ENCODE data around the gene ACHE. TPM values are rescaled to one million over a fixed set of nuclear protein-coding genes. Genes with fewer than 3 reads are reported as not detected.

ACHE gene
- total RNA-seq, 8 experiments from 2014 or later, result 1.3 to 64.5 (median 13.4) TPM

GRCh38 chr7:100887516-100888290 is 8.0 kb downstream of the ACHE start:
- WGBS, 10 experiments, result 61 to 90% (median 68%) methylated on average over 2 to 3 of the region's 21 CpGs; no CpG with 5 or more reads in 6 of the 10 experiments
- ATAC-seq (replicated peaks in 6 of 8), result no peak
- no peak overlapping the region for H3K4me3 ChIP-seq
- no peak overlapping the region for H3K27ac ChIP-seq
- H3K4me1 ChIP-seq (replicated peaks in 1 of 2), result peaks cover 24 to 25% of the 10 kb centered on the region in 2 donors
- in situ Hi-C loops (cut with MboI; ENCODE audit: low pct_unique_long_range_greater_than_20kb in 2 of 9, low sequenced_read_pairs in 9 of 9, unreplicated experiment in 9 of 9), result loop anchor here in 2 of 9 experiments (25.0 kb wide), 3 partner anchors 175 to 400 kb away; partner anchors contain the start of gene NAT16 (in 1 of the 2)

GRCh38 chr7:100886936-100887515 is 8.7 kb downstream of the ACHE start:
- WGBS, 10 experiments, result 70 to 100% (median 93%) methylated on average over 3 to 13 of the region's 25 CpGs; no CpG with 5 or more reads in 7 of the 10 experiments
- ATAC-seq (replicated peaks in 6 of 8), result no peak
- H3K4me3 ChIP-seq, result no peak overlapping the region
- no peak overlapping the region for H3K27ac ChIP-seq
- H3K4me1 ChIP-seq (replicated peaks in 1 of 2), result peaks cover 24 to 25% of the 10 kb centered on the region in 2 donors
- in situ Hi-C loops (cut with MboI; ENCODE audit: low pct_unique_long_range_greater_than_20kb in 2 of 9, low sequenced_read_pairs in 9 of 9, unreplicated experiment in 9 of 9), result loop anchor here in 2 of 9 experiments (25.0 kb wide), 3 partner anchors 175 to 400 kb away; partner anchors contain the start of gene NAT16 (in 1 of the 2)

DNA sequence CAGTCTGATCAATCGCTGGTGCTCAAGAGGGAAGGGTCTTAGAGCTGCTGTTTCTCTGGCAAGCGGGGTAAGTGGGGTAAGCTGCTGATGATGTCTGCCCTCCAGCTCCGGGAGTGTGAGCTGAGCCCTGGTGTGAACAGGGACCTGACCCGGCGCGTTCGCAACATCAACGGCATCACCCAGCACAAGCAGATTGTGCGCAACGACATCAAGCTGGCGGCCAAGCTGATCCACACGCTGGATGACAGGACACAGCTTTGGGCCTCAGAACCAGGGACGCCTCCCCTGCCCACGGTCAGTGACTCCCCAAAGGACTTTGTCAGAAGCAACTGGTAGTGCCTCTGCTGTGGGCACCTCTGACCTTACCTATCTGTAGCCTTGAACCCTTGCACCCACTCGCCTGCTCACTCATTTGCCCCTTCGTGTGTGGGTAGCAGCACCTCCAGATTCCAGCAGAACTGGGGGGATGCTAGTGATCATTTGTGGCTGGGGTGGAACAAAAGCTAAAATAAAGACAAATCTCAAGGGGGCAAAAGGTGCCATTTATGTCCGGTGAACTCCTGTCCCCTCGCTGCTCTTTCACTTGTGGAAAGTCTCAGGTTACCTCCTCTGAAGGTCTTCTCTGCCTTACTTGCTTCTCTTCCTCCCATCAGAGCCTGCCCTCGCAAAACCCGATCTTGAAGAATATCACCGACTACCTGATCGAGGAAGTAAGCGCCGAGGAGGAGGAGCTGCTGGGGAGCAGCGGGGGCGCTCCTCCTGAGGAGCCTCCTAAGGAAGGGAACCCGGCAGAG is 9.3 kb downstream of the ACHE start:
- in situ Hi-C loops (cut with MboI; ENCODE audit: low pct_unique_long_range_greater_than_20kb in 2 of 9, low sequenced_read_pairs in 9 of 9, unreplicated experiment in 9 of 9), result loop anchor here in 2 of 9 experiments (25.0 kb wide), 3 partner anchors 176 to 401 kb away; partner anchors contain the start of gene NAT16 (in 1 of the 2)
- Histone ChIP-seq H3K4me3 (no peak overlapping the region), H3K4me1 (replicated peaks in 1 of 2) (peaks cover 22 to 23% of the 10 kb centered on the region in 2 donors), H3K27ac (no peak overlapping the region)
- 50 to 100% (median 95%) methylated on average over 1 to 13 of the region's 27 CpGs; no CpG with 5 or more reads in 4 of the 10 experiments for WGBS, 10 experiments
- no peak for ATAC-seq (replicated peaks in 6 of 8)

DNA sequence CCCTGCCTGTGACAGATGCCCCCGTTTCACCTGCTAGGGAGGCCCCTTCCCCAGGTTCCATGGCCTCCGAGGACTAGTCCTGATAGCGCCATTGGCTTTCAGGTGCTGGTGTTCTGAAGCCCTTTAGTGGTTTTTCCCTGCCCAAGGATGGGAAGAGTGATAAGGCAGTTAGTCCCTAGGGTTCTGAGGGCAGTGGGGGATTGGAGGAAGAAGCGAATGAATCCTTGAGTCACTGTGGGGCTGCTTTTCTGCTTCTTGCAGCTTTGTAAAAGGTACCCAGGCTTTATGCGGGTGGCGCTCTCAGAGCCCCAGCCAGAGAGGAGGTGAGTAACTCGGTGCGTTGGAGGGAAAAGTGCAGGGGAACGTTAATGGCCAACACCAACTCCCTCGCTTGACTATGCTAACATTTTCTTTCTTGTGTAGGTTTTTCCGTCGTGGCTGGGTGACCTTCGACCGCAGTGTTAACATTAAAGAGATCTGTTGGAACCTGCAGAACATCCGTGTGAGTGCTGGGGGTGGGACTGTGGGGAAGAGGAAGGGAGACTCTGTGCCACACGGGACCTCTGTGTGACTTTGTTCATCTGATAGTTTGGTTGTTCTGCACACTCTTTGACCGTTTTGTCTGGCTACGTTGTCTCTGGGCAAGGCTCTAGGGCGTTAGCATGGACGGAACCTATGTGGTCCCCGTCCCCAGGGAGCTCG is 10.1 kb downstream of the ACHE start:
- no peak for ATAC-seq (replicated peaks in 6 of 8)
- H3K27ac ChIP-seq, result no peak overlapping the region
- no peak overlapping the region for H3K4me3 ChIP-seq
- 70 to 100% (median 86%) methylated on average over 1 to 12 of the region's 22 CpGs; no CpG with 5 or more reads in 1 of the 10 experiments for WGBS, 10 experiments
- in situ Hi-C loops (cut with MboI; ENCODE audit: low pct_unique_long_range_greater_than_20kb in 2 of 9, low sequenced_read_pairs in 9 of 9, unreplicated experiment in 9 of 9), result loop anchor here in 2 of 9 experiments (25.0 kb wide), 3 partner anchors 177 to 402 kb away; partner anchors contain the start of gene NAT16 (in 1 of the 2)
- peaks cover 14 to 16% of the 10 kb centered on the region in 2 donors for H3K4me1 ChIP-seq (replicated peaks in 1 of 2)

DNA sequence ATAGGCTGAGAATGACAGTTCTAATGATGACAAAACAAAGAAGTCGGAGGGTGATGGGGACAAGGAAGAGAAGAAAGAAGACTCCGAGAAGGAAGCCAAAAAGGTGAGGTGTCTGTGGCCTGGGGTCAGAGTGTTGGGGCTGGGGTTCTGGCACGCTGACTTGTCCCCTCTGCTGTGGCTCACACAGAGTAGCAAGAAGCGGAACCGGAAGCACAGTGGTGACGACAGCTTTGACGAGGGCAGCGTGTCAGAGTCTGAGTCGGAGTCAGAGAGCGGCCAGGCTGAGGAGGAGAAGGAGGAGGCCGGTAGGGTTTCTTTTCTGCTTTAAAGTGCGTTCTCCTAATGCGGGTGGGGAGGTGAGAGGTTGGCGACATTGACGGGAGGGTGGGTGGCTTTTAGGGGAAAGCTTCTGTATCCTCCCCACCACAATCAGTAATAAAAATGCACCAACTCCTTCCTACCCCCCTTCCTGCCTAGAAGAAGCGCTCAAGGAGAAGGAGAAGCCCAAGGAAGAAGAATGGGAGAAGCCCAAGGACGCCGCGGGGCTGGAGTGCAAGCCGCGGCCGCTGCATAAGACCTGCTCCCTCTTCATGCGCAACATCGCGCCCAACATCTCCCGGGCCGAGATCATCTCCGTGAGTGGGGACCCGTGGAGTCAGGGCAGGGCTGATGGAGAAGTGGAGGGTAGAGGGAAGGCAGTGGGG is 10.8 kb downstream of the ACHE start:
- ATAC-seq (replicated peaks in 6 of 8), result no peak
- 74 to 100% (median 97%) methylated on average over 2 to 13 of the region's 29 CpGs; no CpG with 5 or more reads in 4 of the 10 experiments for WGBS, 10 experiments
- H3K4me1 ChIP-seq (replicated peaks in 1 of 2), result peaks cover 12 to 13% of the 10 kb centered on the region in 2 donors
- H3K4me3 ChIP-seq, result no peak overlapping the region
- in situ Hi-C loops (cut with MboI; ENCODE audit: low pct_unique_long_range_greater_than_20kb in 2 of 9, low sequenced_read_pairs in 9 of 9, unreplicated experiment in 9 of 9), result loop anchor here in 2 of 9 experiments (25.0 kb wide), 3 partner anchors 177 to 402 kb away; partner anchors contain the start of gene NAT16 (in 1 of the 2)
- H3K27ac ChIP-seq, result no peak overlapping the region

DNA sequence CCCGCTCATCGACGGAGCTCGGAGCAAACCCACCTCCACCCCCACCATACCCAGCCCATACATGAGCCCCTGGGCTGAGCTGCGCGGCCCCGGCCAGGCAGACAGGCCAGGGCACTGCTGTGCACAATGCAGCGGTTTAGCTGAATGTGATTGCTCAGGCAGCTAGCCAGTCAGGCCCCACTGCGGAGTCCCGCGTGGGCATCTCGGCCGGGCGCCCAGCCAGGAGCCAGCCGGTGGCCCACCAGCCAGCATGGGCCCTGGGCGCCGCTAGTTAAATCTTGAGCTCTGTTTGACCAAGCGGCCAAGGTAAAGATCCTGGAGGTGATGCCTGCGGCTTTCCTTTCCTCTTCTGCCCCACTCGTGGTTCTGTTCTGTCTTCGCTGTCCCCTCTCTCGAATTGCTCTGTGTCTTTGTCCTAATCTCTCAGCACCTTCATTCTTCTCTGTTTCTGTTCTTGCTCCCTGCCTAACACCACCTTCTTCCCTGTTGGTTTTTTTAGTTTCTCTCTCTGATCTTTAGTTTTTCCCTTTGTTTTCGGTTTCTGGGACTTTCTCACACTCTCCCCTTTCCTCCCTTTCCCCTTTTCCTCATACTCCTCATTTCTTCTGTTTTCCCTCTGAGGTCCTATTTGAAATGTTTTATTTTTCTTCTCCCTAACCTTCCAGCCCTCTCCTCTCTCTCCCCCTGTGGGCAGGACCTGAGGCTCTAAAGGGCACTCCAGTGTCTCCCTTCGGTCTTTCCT is 12.7 kb downstream of the ACHE start:
- Histone ChIP-seq H3K4me1 (replicated peaks in 1 of 2) (peaks cover 1 to 3% of the 10 kb centered on the region in 2 donors), H3K4me3 (no peak overlapping the region), H3K27ac (no peak overlapping the region)
- no peak for ATAC-seq (replicated peaks in 6 of 8)
- in situ Hi-C loops (cut with MboI; ENCODE audit: low pct_unique_long_range_greater_than_20kb in 2 of 9, low sequenced_read_pairs in 9 of 9, unreplicated experiment in 9 of 9), result loop anchor here in 2 of 9 experiments (25.0 kb wide), 3 partner anchors 179 to 404 kb away; partner anchors contain the start of gene NAT16 (in 1 of the 2)
- WGBS, 10 experiments, result 64 to 100% (median 92%) methylated on average over 1 to 9 of the region's 24 CpGs; no CpG with 5 or more reads in 1 of the 10 experiments

DNA sequence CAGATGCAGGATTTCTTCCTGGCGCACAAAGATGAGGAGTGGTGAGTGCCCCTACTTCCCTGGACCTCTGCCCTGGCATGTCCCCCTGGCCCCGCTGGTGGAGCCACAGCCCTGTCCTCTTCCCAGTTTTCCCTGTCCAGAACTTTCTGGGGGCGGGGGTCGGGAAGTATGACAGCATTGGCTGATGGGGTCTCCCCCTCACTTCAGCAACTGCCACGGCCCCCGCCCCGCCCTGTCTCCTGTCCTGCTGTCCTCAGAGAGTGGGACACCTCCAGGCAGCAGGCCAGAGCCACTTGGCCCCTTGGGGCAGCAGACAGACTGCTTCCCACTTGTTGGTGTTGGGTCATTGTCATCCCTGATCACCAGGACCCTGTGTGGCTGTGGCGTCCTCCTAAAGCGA is 13.5 kb downstream of the ACHE start:
- in situ Hi-C loops (cut with MboI; ENCODE audit: low pct_unique_long_range_greater_than_20kb in 2 of 9, low sequenced_read_pairs in 9 of 9, unreplicated experiment in 9 of 9), result loop anchor here in 2 of 9 experiments (25.0 kb wide), 3 partner anchors 180 to 405 kb away; partner anchors contain the start of gene NAT16 (in 1 of the 2)
- Histone ChIP-seq H3K4me1 (replicated peaks in 1 of 2) (peaks cover 0 to 2% of the 10 kb centered on the region in 2 donors), H3K4me3 (no peak overlapping the region), H3K27ac (no peak overlapping the region)
- ATAC-seq (replicated peaks in 6 of 8), result peak in 2 of 8 experiments; percentile 4 to 10
- WGBS, 10 experiments, result 93 to 100% (median 100%) methylated on average over 1 to 5 of the region's 9 CpGs; no CpG with 5 or more reads in 5 of the 10 experiments

- in situ Hi-C loops (cut with MboI; ENCODE audit: low pct_unique_long_range_greater_than_20kb in 2 of 9, low sequenced_read_pairs in 9 of 9, unreplicated experiment in 9 of 9), result loop anchor here in 2 of 9 experiments (25.0 kb wide), 3 partner anchors 181 to 406 kb away; partner anchors contain the start of gene NAT16 (in 1 of the 2)
- no peak for ATAC-seq (replicated peaks in 6 of 8)
- Histone ChIP-seq H3K4me1 (replicated peaks in 1 of 2) (peaks cover 11 to 12% of the 10 kb centered on the region in 2 donors), H3K4me3 (no peak overlapping the region), H3K27ac (no peak overlapping the region)
- WGBS, 10 experiments, result 80 to 100% (median 94%) methylated on average over 1 to 19 of the region's 20 CpGs; no CpG with 5 or more reads in 5 of the 10 experiments
Observed at GRCh38 chr7:100881136-100881535, 14.6 kb downstream of the ACHE start.

DNA sequence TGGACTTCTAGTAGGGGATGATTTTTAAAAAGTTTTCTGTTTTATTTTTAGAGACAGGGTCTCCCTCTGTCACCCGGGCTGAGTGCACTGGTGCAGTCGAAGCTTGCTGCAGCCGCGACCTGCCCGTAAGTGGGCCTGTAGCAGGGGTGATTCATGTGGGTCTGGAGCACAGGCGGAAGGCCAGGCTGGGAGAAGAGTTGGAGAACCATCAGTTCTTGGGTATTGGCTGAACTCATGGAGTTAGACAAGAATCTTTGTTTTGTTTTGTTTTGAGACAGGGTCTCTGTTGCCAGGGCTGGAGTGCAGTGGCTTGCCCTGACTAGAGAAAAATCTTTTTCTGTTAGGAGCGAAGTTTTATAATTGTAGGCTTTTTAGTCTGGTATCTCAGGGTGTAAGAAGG is 15.0 kb downstream of the ACHE start:
- in situ Hi-C loops (cut with MboI; ENCODE audit: low pct_unique_long_range_greater_than_20kb in 2 of 9, low sequenced_read_pairs in 9 of 9, unreplicated experiment in 9 of 9), result loop anchor here in 2 of 9 experiments (25.0 kb wide), 3 partner anchors 182 to 407 kb away; partner anchors contain the start of gene NAT16 (in 1 of the 2)
- no peak overlapping the region for H3K27ac ChIP-seq
- WGBS, 10 experiments, result 50 to 100% (median 93%) methylated on average over 1 to 7 of the region's 7 CpGs; no CpG with 5 or more reads in 2 of the 10 experiments
- no peak overlapping the region for H3K4me3 ChIP-seq
- peaks cover 14 to 15% of the 10 kb centered on the region in 2 donors for H3K4me1 ChIP-seq (replicated peaks in 1 of 2)
- ATAC-seq (replicated peaks in 6 of 8), result peak in 1 of 8 experiments; percentile 9

GRCh38 chr7:100879685-100880261 is 15.9 kb downstream of the ACHE start:
- no peak overlapping the region for H3K27ac ChIP-seq
- ATAC-seq (replicated peaks in 6 of 8), result no peak
- no peak overlapping the region for H3K4me3 ChIP-seq
- 68 to 100% (median 79%) methylated on average over 1 to 11 of the region's 11 CpGs; no CpG with 5 or more reads in 2 of the 10 experiments for WGBS, 10 experiments
- in situ Hi-C loops (cut with MboI; ENCODE audit: low pct_unique_long_range_greater_than_20kb in 2 of 9, low sequenced_read_pairs in 9 of 9, unreplicated experiment in 9 of 9), result loop anchor here in 2 of 9 experiments (25.0 kb wide), 3 partner anchors 183 to 408 kb away; partner anchors contain the start of gene NAT16 (in 1 of the 2)
- H3K4me1 ChIP-seq (replicated peaks in 1 of 2), result peaks cover 14 to 15% of the 10 kb centered on the region in 2 donors
